Activated CD8-positive, alpha-beta memory T cell treated with anti-CD3 and anti-CD28 coated beads for 4 hours (primary cell): ENCODE measurements around the gene PLIN4.

Experiments used
- DNase-seq, 2 donors: peaks; one replicate each; pipeline ENCODE4 v3.0.0-alpha.2; 2020; ENCODE audit warnings: low read depth in 2 of 2

Gene PLIN4

GRCh38 chr19:4492337-4493103 is 25.8 kb downstream of the PLIN4 start:
- DNase-seq, result no peak

DNA sequence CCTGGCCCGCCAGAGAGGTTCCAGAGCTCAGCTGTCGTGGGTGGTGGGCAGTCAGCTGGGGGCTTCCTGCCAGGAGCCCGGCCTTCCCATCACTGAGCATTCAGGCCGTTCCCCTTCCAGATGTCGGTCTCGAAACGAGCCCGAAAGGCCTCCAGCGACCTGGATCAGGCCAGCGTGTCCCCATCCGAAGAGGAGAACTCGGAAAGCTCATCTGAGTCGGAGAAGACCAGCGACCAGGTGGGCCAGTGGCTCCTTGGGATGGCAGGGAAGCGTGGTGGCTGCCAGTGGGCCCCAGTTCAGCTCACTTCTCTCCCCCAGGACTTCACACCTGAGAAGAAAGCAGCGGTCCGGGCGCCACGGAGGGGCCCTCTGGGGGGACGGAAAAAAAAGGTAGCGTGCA is 26.8 kb downstream of the PLIN4 start:
- DNase-seq, result no peak

GRCh38 chr19:4488496-4488895 is 29.8 kb downstream of the PLIN4 start:
- DNase-seq, result no peak

GRCh38 chr19:4487572-4487971 is 30.7 kb downstream of the PLIN4 start:
- DNase-seq, result no peak

- DNase-seq, result no peak
Observed at GRCh38 chr19:4483385-4483784, 34.9 kb downstream of the PLIN4 start.

GRCh38 chr19:4482721-4483364 is 35.4 kb downstream of the PLIN4 start:
- no peak for DNase-seq

DNA sequence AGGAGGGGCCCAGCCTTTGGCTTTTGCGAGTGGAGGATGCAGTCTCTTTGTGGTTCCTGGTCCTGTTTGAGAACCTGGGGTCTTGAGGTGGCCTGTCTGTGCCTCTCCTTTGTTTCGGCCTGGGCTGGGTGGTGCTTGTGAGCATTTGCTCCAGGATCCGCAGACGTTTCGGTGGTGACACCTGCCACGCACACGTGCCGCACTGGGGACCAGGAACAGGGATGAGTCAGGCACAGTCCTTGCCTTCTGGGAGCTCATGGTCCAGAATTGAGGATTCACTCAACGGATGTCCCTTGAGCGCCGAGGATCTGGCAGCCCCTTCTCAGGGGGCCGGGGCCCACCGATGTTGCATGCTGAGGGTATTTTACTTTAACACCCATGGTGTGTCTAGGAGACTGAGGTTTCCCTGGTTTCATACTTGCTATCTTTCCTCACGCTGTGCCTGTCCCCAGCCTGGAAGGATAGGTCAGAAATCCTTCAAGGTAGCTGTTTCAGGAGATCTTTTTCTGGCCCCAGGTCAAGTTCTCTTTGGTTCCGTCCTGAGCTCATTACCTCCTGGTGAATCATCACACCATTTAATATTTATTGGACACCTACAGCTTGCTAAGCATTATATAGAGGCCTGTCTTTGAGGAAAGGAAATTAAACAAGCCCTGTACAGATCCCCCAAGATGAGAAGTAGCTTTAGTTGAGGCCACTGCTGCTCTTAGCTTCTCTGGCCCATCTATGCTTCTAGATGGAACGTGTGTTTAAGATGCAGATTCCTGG is 41.1 kb downstream of the PLIN4 start:
- DNase-seq, result no peak

DNA sequence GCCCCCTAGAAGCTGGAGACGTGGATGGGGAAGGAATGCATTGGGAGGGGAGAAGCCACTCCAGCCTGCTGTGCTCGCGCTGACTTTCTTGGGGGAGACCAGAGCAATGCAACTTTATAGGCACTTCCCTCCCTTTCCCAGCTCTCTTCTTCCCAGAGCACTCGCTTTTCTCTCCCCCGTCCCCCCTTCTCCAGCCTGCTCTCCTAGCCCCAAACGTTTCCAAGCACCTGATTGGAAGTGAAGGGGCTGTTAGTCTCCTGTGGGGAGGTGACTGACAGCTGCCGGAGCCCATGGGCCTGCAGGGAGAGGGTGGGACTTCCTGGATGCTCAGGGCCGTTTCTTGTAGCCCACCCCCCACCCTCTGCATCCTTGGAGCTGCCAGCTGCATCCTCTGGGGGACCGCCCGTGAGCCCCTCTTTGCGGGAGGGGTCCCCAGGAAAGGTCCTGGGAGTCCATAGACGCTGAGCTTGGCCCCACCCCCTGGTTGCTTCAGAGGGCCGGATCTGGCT is 43.7 kb downstream of the PLIN4 start:
- no peak for DNase-seq

GRCh38 chr19:4473763-4474513 is 44.3 kb downstream of the PLIN4 start:
- no peak for DNase-seq

DNA sequence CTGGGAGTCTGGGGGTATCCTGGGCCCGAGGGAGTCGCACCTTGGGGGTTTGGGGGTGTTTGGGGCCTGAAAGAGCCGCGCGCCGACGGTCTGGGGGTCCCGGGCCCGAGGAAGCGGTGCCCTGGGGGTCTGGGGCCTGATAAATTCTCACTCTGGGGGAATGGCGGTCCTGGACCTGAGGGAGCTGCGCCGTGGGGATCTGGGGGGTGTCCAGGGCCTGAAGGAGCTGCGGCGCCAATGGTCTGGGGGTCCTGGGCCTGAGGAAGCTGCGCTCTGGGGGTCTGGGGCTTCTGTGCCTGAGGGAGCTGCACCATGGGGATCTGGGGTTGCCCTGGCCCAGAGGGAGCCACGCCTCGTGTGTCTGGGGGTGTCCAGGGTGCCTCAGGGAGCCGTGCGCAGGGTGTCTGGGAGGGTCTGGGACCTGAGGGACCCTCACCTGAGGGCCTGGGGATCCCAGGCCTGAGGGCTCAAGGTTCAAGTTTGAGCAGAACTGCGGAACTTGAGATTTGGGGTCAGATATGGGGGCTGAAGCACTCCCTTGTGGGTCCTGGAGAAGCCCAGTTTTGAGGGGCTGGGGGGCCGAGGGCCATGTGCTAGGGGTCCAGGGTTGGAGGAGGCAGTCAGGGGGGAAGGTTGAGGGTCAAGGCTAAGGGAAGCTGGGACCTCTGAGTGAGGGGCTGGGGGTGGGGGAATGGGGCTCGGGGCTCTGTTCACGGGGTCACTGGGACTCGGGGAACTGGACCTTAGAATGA is 45.1 kb downstream of the PLIN4 start:
- DNase-seq, result no peak

GRCh38 chr19:4472174-4472974 is 45.9 kb downstream of the PLIN4 start, which contains the start of gene HDGFL2:
Gene HDGFL2 (plus strand): TSS chr19:4472297. CDS start chr19:4472351, 54 bp downstream.
- no peak for DNase-seq

GRCh38 chr19:4471403-4472173 is 46.7 kb downstream of the PLIN4 start:
- peak; percentile 92 to 96 for DNase-seq

DNA sequence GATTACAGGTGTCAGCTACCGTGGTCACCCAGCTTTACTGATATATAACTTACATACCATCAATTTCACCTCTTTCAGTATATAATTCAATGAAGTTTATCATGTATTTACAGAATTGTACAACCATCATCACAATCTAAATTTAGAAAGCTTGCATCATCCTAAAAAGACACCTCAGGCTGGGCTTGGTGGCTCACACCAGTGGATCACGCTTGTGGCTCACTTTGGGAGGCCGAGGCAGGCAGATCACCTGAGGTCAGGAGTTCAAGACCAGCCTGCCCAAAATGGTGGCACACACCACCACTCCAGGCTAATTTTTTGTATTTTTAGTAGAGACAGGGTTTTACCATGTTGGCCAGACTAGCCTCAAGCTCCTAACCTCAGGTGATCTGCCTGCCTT is 50.5 kb downstream of the PLIN4 start:
- no peak for DNase-seq

DNA sequence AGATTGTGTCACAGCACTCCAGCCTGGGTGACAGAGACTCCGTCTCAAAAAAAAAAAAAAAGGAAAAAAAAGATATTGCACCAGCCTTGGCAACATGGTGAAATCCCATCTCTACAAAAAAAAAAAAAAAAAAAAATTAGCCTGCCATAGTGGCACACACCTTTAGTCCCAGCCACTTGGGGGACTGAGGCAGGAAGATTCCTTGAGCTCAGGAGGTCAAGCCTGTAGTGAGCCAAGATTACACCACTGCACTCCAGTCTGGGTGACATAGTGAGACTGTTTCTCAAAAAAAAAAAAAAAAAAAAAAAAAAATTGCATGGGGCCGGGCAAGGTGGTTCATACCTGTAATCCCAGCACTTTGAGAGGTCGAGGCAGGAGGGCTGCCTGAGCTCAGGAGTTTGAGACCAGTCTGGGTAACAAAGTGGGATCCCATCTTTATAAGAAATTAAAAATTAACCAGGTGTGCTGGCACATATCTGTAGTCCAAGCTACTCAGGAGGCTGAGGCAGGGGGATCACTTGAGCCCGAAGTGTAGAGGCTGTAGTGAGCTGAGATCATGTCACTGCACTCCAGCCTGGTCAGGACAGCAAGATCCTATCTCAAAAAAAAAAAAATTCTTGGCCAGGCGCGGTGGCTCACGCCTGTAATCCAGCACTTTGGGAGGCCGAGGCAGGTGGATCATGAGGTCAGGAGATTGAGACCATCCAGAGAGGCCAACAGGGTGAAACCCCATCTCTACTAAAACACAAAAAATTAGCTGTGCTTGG is 53.3 kb downstream of the PLIN4 start:
- no peak for DNase-seq

DNA sequence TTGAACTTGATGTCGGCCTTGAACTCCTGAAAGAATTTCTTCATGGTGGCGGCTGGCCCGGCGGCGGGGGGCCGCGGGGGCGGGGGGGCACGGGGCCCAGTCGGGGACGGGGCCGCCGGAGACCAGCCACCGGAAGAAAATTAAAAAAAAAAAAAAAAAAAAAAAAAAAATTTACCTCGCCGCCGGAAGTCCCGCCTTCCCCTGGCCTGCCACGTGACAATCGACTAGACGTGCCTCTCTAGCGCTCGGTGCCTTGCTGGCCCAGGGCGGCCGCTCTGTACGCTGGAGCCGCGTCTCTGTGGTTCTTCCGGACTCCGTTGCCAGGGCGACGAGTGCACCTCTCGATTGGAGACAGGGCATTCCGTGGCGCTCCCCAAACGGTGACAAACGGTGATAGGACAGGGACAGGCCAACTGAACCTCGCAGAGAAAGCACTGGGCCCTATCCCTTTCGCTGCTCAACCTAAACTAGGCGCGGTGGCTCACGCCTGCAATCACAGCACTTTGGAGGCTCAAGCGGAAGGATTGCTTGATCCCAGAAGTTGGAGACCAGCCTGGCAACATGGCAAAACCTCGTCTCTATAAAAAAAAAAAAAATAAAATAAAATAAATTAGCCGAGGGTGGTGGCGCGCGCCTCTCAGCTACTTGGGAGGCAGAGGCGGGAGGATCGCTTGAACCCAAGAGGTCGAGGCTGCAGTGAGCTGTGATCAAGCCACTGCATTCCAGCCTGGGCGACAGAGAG is 60.5 kb downstream of the PLIN4 start, which contains the start of gene UBXN6:
TSS of gene UBXN6 (minus strand) at position 141 of the 742 bp plus-strand sequence. CDS start at position 44, 97 bp downstream.
- peak; percentile 91 to 95 for DNase-seq

- DNase-seq, result peak in 1 of 2 donors; percentile 11
Observed at GRCh38 chr19:4456843-4457653, 61.2 kb downstream of the PLIN4 start.

DNA sequence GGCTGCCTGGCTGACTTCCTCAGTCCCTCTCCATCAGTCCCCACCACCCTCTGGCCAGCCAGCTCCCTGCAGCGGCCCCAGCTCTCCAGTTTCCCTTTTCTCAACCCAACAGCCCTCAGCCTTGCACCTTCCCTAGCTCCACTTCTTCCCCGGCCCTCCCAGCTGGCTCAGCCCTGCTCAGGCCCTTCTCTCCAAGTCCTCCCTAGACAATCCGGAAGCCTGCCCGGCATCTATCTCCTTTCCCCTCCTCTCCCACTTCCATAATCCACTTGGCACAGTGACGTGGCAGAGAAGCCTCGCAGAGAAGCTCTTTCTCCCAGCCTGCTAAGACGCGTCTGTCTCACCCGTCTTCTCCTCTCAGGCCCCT is 61.8 kb downstream of the PLIN4 start:
- no peak for DNase-seq
